Right lobe of liver (tissue), 4 donors: ENCODE data around the gene OSBPL10.

Source experiments
- CTCF ChIP-seq, 4 donors: fragments of 200-600 bp in 3 of 4; fragments of 450-650 bp in 1 of 4; IDR thresholded peaks; one replicate each; pipeline versions ENCODE4 v1.5.1 to v1.8.0; 2016 to 2022; ENCODE audit warnings: antibody characterized with exemption in 4 of 4, mild to moderate bottlenecking in 2 of 4
- POLR2A ChIP-seq: fragments of 450-650 bp; IDR thresholded peaks from one replicate; pipeline ENCODE4 v1.6.1; 2017; ENCODE audit warnings: antibody characterized with exemption, mild to moderate bottlenecking
- donor health status: DM: no; HTN: no; CAD: no.
- donor health status: DM: no; HTN: no; CAD: no.
- donor health status: DM: no; HTN: yes; CAD: no.

DNA sequence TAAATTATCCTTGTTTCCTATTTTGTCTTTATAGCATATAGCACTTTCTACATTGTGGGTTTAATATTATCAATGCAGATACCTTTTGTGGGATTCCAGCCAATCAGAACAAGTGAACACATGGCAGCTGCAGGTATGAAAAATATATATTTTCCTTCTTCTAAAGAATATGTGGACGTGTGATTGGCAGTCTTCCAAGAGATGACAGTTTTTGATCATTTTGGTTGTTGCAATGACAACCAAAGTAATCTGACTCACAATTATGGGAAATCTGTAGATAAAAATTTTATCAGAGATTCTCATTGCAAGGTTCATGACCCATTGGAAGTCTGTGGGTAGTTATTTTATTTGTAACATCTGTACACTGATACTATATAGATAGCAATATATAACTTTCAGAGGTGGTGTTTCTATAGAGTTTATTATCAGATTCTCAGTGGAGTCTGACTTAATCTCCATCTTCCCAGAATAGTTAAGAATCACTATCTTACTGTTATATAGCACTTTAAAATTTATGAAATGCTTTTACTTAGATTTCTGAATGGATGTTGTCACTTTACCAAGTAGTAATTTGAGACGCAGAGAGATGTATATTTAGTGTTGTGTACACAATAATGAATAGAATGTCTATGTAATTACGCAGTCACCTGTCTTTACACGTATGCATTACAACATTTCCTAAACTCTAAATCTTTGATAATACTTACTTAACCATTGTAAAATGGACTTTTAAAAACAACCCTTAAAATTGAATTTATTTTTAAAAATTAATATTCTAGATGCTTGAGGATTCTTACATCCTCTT is 365.8 kb downstream of the OSBPL10 start:
- TF ChIP-seq CTCF (IDR thresholded peaks at IDR 0.05) (no peak), POLR2A (no peak)
